ENCODE data around the gene ISCA1. TPM values are rescaled to one million over a fixed set of nuclear protein-coding genes. Genes with fewer than 3 reads are reported as not detected.

The ISCA1 gene
- total and polyA plus RNA-seq, 7 donors, result 23.4 to 74.2 (median 54.6) TPM

DNA sequence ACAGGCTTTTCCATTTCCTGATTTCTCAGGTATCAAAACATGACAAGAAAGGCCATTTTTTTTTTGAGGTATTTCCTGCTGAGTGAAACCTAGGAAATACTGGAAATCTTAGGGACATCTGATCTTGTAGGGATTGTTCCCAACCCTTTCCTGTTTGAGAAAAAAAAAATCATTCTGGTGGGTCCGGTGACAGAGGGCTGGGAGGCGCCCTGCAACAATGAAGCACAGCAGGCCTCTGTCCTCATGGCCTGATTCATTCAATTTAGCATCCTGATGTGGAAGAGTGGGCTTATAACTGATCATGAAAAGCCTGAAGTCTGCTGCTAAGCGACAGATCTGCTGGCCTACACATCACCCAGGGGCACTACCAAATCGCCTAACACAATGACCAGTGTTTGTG is 19.8 kb downstream of the ISCA1 start:
- Histone ChIP-seq H3K9me3 (no peaks in the 10 kb centered on the region), H3K27ac (no peak overlapping the region), H3K27me3 (no peaks in the 10 kb centered on the region), H3K4me3 (no peak overlapping the region), H3K36me3 (peaks cover 0 to 24% (median 15%) of the 10 kb centered on the region in 4 donors), H3K4me1 (no peaks in the 10 kb centered on the region)
- TF ChIP-seq POLR2A (IDR thresholded peaks at IDR 0.05) (no peak), POLR2AphosphoS5 (IDR thresholded peaks at IDR 0.05) (no peak), EP300 (IDR thresholded peaks at IDR 0.05) (no peak)
- TF ChIP-seq, protein P1, sequence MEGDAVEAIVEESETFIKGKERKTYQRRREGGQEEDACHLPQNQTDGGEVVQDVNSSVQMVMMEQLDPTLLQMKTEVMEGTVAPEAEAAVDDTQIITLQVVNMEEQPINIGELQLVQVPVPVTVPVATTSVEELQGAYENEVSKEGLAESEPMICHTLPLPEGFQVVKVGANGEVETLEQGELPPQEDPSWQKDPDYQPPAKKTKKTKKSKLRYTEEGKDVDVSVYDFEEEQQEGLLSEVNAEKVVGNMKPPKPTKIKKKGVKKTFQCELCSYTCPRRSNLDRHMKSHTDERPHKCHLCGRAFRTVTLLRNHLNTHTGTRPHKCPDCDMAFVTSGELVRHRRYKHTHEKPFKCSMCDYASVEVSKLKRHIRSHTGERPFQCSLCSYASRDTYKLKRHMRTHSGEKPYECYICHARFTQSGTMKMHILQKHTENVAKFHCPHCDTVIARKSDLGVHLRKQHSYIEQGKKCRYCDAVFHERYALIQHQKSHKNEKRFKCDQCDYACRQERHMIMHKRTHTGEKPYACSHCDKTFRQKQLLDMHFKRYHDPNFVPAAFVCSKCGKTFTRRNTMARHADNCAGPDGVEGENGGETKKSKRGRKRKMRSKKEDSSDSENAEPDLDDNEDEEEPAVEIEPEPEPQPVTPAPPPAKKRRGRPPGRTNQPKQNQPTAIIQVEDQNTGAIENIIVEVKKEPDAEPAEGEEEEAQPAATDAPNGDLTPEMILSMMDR (IDR thresholded peaks at IDR 0.05), result no peak
- DNase-seq, result no peak
- 93 to 94% methylated on average over 4 of the region's 4 CpGs for WGBS, 2 donors
- intact Hi-C loops (cut with DNase I), result no loop called here

DNA sequence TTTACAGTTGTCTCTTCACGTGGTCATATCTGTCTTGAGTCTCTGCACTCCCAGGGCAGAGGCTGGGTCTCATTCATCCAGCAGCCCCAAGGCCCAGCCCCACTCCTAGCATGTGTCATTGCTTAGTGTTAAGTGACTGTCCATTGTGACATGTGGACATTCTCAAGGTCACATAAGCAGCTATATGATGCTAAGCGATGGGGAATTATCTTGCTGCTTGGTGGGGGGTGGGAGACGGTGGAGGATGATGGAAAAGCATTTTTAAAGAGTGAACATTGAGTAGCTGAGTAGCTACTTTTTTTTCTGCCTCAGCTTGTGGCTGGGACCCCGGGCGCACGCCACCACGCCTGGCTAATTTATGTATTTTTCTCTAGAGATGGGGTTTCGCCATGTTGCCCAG is 22.8 kb downstream of the ISCA1 start, which contains the start of gene C9orf153:
C9orf153 (minus strand) TSS at position 101 of the 400 bp plus-strand sequence. CDS start 30,054 bp downstream, outside the sequence.
- Histone ChIP-seq H3K9me3 (no peaks in the 10 kb centered on the region), H3K36me3 (peaks cover 0 to 20% (median 15%) of the 10 kb centered on the region in 4 donors), H3K4me1 (no peaks in the 10 kb centered on the region), H3K27me3 (no peaks in the 10 kb centered on the region), H3K27ac (no peak within 1 kb of the TSS), H3K4me3 (no peak within 1 kb of the TSS)
- TF ChIP-seq, protein P1 (IDR thresholded peaks at IDR 0.05), result no peak
- TF ChIP-seq POLR2AphosphoS5 (IDR thresholded peaks at IDR 0.05), result no peak
- no peak for TF ChIP-seq EP300 (IDR thresholded peaks at IDR 0.05)
- no peak for TF ChIP-seq POLR2A (IDR thresholded peaks at IDR 0.05)
- no peak for DNase-seq
- intact Hi-C loops (cut with DNase I), result no loop called here
- 94% methylated on average over 8 of the region's 8 CpGs for WGBS, 2 donors

DNA sequence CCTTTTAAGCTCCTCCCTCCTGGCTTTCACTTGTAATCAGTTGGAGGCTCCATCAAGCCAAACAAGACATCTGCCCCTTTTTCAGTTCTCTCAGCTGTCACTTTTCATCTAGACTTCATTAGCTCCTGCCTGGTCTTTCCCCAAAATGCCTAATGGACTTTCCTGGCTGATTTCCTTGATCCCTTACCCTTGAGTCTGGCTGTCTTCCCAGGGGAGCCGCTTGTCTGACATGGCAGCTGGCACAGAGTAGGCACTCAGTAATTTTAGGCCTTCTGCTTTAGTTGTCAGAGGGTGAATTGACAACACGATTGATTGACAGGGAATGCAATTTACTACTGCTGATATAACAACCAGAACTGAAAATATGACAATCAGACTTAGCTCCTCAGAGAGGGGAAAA is 24.9 kb downstream of the ISCA1 start:
- H3K27me3 ChIP-seq, result no peaks in the 10 kb centered on the region
- 89 to 94% methylated on average over 2 of the region's 2 CpGs for WGBS, 2 donors
- TF ChIP-seq POLR2AphosphoS5 (IDR thresholded peaks at IDR 0.05) (no peak), EP300 (IDR thresholded peaks at IDR 0.05) (no peak), POLR2A (IDR thresholded peaks at IDR 0.05) (no peak)
- TF ChIP-seq, protein P1 (IDR thresholded peaks at IDR 0.05), result no peak

DNA sequence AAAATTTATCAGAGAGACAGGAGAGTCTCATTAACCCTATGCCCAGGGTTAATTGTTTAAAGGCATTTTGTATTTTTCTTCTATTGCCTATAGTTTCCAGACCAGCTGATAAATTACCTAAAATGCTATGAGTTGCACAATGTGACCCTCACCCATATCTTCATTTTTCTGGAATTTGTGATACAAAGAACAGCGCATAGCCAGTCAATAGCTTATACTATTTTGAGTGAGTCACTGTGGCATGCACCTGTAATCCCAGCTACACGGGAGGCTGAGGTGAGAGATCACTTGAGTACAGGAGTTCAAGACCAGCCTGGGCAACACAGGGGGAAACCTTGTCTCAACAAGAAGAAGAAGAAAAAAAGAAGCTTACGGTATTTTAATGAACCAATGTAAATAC is 25.7 kb downstream of the ISCA1 start:
- TF ChIP-seq, protein P1 (IDR thresholded peaks at IDR 0.05), result no peak
- TF ChIP-seq EP300 (IDR thresholded peaks at IDR 0.05) (no peak), POLR2AphosphoS5 (IDR thresholded peaks at IDR 0.05) (no peak), POLR2A (IDR thresholded peaks at IDR 0.05) (no peak)
- intact Hi-C loops (cut with DNase I), result no loop called here
- Histone ChIP-seq H3K9me3 (peaks cover 0 to 12% (median 0%) of the 10 kb centered on the region in 4 donors), H3K4me1 (no peaks in the 10 kb centered on the region), H3K27me3 (no peaks in the 10 kb centered on the region), H3K4me3 (no peak overlapping the region), H3K36me3 (no peaks in the 10 kb centered on the region), H3K27ac (no peak overlapping the region)
- WGBS, 2 donors, result 93% methylated on average over 3 of the region's 3 CpGs
- no peak for DNase-seq

More for the DNA sequence above, 24.9 kb downstream of the ISCA1 start:
- no peak for DNase-seq
- Histone ChIP-seq H3K4me1 (no peaks in the 10 kb centered on the region), H3K36me3 (peaks cover 0 to 2% (median under 1%) of the 10 kb centered on the region in 4 donors), H3K27ac (no peak overlapping the region), H3K9me3 (peaks cover 0 to 7% (median 0%) of the 10 kb centered on the region in 4 donors), H3K4me3 (no peak overlapping the region)
- intact Hi-C loops (cut with DNase I), result no loop called here

DNA sequence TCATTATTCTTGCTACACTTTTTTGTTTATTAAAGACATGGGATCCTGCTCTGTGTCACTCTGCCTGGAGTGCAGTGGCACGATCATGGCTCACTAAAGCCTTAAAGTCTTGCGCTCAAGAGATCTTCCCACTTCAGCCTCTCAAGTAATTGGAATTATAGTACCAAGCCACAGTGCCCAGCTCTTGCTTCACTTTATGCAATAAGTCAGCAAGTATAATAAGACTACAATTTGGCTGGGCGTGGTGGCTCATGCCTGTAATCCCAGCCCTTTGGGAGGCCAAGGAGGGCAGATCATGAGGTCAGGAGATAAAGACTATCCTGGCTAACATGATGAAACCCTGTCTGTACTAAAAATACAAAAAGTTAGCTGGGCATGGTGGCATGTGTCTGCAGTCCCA is 28.8 kb downstream of the ISCA1 start:
- intact Hi-C loops (cut with DNase I), result no loop called here
- WGBS, 2 donors, result 94 to 98% methylated on average over 3 of the region's 3 CpGs
- H3K27ac ChIP-seq, result no peak overlapping the region
- peaks cover 0 to 12% (median 0%) of the 10 kb centered on the region in 4 donors for H3K9me3 ChIP-seq
- no peaks in the 10 kb centered on the region for H3K36me3 ChIP-seq
- H3K4me3 ChIP-seq, result no peak overlapping the region
- TF ChIP-seq EP300 (IDR thresholded peaks at IDR 0.05) (no peak), POLR2AphosphoS5 (IDR thresholded peaks at IDR 0.05) (no peak), POLR2A (IDR thresholded peaks at IDR 0.05) (no peak)
- TF ChIP-seq, protein P1 (IDR thresholded peaks at IDR 0.05), result no peak
- H3K4me1 ChIP-seq, result no peaks in the 10 kb centered on the region
- DNase-seq, result no peak
- H3K27me3 ChIP-seq, result no peaks in the 10 kb centered on the region
